HG03520 (cell line): ENCODE results near the gene UBASH3A.
"Not testable (repeated sequence)": the region's sequence is repeated elsewhere in the genome, so short reads cannot be mapped to it uniquely, and the experiment has no call there.

Experiments used
- ATAC-seq: cut with Tn5 transposase; IDR thresholded peaks from one replicate; pipeline ENCODE4 v1.9.1; 2021; ENCODE audit warnings: mild to moderate bottlenecking, moderate library complexity; ENCODE audit not compliant: unreplicated experiment

UBASH3A gene

DNA sequence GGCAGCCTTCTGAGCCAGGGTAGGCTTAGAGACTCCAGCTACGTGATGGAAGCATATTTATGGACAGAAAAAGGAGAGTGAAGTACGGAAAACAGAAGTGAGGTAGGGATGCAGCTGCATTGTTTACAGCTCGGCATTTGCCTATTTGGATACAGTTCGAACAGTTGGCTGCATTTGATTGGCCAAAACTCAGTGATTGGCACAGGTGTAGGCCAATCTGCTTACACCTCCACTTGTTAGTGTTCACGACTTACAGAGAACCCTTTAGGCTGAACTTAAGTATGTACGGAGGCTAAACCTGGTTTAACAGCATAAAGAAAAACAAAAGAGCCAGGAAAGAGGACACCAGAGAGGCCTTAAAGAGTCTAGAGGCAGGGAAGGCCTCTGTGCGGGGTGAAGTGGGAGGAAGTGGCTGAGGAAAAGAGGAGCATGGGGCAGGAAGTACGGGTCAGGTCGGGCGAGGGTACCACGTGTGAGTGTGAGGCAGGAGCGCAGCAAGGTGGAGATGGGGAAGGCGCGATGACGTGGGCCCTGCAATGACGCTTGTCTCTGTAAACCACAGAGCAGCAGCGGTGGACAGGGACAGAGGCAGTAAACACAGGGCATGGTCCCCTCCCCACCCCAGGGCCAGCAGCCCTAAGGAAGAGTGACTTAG lies 60.3 kb downstream of the UBASH3A start:
- ATAC-seq, result no peak

GRCh38 chr21:42465008-42465802 lies 61.5 kb downstream of the UBASH3A start:
- ATAC-seq, result no peak

DNA sequence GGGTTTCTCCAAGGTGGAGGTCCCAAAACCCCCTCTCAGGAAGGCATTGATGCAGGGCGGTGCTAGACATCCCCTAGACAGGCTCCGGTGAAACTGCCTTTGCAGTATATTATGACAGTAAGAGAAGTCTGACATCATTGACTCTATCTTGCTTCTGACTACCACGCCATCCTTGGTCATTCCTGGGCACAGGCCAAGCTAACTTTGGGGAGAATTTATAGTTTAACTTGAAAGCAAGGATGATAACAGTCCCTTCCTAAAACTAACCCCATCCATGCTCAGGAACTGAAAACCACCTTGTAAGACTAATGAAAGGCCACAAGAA lies 62.1 kb downstream of the UBASH3A start:
- ATAC-seq, result no peak

- no peak for ATAC-seq
These were observed 63.0 kb downstream of the UBASH3A start for GRCh38 chr21:42466700-42467099.

GRCh38 chr21:42467140-42467983 lies 63.7 kb downstream of the UBASH3A start:
- ATAC-seq, result no peak

DNA sequence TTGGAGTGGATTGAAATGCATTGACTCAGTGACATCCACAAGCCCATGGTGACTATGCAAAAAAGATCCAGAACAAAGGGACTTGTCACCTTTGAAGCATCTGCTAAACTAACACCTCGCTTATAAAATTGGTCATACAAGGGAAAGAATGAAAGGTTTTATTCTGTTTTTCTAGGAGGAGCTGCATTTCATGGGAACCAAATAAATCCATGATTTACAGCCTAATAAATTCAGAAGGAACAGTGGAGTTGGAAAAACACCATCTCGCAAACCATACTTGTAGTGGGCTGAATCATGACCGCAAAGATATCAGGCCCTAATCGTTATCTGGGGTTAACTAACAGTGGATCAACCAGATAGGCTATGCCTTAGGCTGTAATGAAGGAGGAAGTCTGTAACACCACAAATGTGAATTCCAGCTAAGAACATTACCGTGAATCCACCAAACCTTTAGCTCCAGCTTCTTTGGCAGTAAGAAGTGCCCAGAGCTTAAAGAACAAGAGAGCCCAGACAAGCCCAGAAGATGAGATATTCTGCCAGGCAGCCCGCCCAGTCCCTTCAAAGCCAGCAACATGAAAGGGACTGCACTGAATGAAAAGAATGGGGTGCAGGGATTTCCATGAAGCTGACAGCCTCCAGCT lies 64.9 kb downstream of the UBASH3A start:
- no peak for ATAC-seq

- no peak for ATAC-seq
These were observed 65.6 kb downstream of the UBASH3A start for GRCh38 chr21:42469272-42469671.

DNA sequence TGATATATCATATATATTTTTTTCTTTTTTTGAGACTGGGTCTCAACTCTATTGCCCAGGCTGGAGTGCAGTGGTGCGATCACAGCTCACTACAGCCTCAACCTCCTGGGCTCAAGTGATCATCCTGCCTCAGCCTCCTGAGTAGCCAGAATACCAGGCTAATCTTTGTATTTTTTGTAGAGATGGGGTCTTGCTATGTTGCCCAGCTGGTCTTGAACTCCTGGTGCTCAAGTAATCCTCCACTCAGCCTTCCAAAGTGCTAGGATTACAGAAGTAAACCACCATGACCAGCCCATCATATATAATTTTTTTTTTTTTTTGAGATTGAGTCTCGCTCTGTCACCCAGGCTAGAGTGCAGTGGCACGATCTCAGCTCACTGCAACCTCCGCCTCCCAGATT lies 66.0 kb downstream of the UBASH3A start:
- not testable (repeated sequence) for ATAC-seq

GRCh38 chr21:42471206-42471605 lies 67.5 kb downstream of the UBASH3A start:
- ATAC-seq, result no peak

GRCh38 chr21:42471716-42472330 lies 68.1 kb downstream of the UBASH3A start:
- no peak for ATAC-seq

DNA sequence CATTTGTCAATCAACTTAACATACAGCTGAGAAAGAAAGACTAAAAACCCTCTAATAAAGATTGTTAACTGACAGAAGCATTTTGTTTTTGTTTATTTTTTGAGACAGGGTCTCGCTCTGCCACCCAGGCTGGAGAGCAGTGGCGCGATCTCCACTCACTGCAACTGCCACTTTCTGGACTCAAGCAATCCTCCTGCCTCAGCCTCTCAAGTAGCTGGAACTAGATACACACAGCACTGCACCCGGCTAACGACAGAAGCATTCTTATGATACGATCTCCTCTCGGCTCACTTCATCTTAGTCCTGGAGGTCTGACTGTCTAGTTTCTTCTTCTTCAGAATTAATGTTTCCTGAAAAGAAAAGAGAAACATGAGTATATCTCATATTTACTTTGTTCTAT lies 68.8 kb downstream of the UBASH3A start:
- ATAC-seq, result no peak

GRCh38 chr21:42473498-42474042 lies 69.9 kb downstream of the UBASH3A start:
- ATAC-seq, result no peak

GRCh38 chr21:42474043-42474831 lies 70.5 kb downstream of the UBASH3A start:
- no peak for ATAC-seq

DNA sequence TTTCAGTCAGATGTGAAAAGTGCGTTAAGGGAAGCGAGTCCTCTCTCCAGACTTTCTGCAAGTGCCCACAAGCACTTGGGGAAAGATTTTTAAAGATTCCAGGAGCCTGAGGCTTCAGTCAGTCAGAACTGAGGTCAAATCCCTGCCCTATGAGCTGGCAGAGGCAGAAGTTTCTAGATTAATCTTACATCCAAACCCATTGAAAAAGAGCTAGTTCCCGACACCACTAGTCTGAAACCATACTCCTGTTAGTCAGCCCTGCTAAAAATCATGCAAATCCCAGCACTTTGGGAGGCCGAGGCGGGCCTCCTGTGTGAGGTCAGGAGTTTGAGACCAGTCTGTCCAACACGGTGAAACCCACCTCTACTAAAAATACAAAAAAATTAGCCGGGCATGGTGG lies 71.3 kb downstream of the UBASH3A start:
- ATAC-seq, result no peak

DNA sequence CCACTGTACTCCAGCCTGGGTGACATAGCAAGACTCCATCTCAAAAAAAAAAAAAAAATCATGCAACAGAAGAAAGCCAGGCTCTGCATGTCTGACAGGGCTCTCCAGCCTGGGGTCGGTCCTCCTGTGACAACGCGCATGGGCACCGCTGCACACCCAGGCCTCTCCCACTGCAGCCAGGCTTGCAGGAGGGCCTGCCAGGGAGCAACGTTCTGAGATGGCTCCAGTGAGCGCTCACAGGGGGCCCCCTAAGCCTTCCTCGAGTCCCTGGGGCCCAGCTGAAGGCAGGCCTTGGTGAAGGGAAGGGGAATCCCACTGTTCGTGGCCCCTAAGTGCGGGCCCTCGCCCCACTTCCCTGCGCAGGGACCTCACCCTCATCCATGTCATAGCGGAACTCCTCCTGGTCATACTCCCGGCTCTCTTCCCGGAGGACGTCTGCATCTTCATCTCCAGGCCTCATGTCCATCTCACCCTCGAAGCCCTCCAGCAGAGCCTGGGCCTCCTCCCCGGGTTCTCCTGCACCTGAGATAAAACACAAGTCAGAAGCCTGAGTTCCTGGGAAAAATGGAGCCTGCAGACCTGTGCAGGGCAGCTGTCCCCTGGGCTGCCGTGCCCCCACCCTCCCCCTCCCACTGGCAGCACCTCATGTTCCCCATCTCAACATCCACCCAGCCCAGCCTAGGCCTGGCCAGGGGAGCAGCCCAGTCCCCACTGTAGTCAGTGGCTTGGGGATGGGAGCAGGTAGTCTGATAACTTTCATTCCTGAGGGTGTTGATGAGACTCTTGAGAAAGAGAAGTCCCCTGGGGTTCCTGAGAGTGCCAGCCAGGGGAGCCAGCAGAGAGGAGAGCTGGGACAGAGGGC lies 72.1 kb downstream of the UBASH3A start:
- ATAC-seq, result no peak

DNA sequence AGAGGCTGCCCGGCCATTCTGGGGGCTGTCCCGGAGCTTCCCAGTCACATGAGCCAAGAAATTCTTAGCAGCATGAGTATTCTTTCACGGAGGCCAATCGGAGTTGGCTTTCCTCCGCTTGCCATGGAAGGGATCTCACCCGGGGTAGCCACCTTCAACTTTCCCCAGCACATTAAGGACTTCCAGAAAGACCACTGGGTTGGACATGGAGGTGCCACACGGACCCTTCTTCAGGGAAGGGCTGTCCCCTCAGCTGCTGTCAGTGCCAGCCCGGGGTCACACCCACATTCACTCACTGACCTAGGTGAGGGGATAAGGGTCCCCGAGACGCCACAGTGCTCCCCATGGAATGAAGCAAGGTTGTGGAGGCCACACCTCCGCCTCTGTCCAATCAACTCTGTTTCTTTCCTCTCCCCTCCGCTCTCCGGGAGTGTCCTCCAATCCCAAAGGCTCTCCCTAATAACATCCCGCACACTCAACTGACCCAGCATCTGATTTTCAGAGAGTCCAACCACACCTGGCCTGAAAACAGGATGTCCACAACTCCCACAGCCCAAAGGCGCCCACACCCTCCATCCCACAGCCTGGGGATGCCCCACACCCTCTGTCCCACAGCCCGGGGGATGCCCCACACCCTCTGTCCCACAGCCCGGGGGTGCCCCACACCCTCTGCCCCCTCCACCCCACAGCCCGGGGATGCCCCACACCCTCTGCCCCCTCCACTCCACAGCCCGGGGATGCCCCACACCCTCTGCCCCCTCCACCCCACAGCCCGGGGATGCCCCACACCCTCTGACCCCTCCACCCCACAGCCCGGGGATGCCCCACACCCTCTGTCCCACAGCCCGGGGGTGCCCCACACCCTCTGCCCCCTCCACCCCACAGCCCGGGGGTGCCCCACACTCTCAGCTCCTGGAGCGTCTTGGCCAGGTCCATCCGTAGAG lies 73.0 kb downstream of the UBASH3A start:
- ATAC-seq, result no peak

- no peak for ATAC-seq
These were observed 74.8 kb downstream of the UBASH3A start for GRCh38 chr21:42478504-42478903.

GRCh38 chr21:42479582-42479981 lies 75.9 kb downstream of the UBASH3A start:
- no peak for ATAC-seq
